HG03039 (cell line): Measurements from ENCODE around the gene AAR2.

Source experiments
- ATAC-seq: cut with Tn5 transposase; IDR thresholded peaks from one replicate; pipeline ENCODE4 v1.9.1; 2021; ENCODE audit warnings: mild to moderate bottlenecking, moderate library complexity; ENCODE audit not compliant: unreplicated experiment

The AAR2 gene, protein sequence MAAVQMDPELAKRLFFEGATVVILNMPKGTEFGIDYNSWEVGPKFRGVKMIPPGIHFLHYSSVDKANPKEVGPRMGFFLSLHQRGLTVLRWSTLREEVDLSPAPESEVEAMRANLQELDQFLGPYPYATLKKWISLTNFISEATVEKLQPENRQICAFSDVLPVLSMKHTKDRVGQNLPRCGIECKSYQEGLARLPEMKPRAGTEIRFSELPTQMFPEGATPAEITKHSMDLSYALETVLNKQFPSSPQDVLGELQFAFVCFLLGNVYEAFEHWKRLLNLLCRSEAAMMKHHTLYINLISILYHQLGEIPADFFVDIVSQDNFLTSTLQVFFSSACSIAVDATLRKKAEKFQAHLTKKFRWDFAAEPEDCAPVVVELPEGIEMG

DNA sequence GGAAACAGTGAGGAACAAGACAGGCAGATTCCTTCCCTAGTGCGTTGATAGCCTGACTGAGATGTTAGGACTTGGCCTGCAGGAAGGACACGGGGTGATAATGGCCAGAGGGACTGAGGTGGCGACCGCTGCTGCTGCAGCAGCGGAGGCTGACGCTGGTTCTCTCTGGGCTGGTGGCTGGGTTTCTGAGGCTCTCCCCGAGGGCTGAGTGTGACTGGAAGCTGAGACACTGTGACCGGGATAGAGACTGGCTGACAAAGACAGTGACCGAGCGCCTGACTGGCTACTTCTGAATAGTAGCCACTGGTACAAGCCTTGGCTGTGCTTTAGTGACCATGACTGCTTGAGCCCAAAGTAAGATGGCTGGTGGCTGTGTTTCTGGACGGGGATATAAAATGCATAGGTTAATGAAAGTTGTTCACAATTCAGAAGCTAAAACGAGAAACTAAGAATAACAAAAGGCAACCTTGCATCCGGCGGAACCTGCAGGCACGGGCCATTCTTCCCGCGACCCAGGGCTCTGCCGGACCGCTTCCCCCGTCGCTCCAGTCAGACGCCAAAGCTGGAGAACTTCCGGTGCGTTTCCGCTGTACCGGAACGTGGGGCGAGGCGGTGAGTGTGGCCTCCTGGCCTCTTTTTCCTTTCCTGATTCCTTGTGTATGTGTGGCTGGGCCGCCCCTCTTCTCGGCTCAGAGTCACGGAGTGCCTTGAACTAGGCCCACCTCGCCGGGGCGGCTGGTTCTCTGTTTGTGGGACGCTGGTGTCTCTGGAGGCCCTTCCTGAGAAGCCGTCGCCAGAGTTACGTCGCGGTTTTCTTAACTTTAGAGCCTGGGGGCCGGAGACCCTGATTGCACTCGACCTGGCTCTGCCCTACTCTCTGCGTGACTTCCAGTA, at the start of gene AAR2:
AAR2 (plus strand) TSS at position 587 of the 894 bp plus-strand sequence. CDS start 3,391 bp downstream, outside the sequence.
- ATAC-seq: peak; percentile 71

DNA sequence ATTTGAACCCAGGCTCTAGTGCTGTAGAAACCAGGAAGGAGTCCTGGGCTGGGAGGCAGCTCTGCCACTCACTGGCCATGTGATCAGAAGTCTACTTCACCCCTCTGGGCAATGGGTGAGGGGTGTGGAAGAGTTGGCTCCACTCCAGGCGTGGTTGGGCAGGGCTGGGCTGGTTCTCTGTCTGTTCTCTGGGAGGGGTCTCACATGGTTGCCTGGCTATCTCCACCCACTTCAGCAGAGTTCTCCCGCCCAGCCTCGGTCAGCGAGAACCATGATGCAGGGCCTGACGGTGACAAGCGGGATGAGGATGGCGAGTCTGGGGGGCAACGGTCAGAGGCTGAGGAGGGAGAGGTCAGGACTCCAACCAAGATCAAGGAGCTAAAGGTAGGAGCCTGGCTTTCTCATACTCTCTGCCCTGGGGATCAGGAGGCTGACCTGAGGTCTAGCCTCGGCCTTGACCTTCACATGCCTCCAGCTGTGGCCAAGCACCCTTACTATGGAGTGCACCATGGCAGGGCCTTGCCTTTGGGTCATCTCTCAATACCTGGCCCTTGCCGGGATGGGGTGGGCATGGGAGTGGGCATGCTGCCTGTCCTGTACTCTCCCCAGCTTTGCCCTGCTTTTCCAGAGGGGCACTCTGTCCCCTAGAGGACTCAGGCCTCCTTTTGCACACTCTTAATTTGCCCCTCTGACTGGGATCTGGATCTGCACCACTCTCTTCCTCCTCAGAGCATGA, 42.1 kb upstream of the AAR2 start:
- no peak for ATAC-seq

DNA sequence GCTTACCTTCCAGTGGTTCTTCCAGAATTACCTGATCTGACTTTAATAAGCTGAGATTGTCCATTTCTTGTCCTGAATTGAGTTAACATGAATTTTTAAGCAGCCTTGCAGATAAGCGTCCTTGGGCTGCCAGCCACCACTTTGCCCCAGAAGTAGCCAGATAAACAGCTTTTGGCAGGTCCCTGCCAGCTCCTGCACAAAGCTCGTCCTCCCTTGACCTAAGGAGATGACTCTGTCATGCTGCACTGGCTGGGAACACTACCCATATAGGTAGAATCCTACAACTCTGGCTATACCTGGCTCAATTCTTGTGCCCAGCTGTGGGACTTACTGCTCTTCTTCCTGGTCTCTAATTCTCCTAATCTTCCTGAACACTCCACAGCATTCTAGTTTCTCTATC, 39.6 kb upstream of the AAR2 start:
- ATAC-seq: no peak

DNA sequence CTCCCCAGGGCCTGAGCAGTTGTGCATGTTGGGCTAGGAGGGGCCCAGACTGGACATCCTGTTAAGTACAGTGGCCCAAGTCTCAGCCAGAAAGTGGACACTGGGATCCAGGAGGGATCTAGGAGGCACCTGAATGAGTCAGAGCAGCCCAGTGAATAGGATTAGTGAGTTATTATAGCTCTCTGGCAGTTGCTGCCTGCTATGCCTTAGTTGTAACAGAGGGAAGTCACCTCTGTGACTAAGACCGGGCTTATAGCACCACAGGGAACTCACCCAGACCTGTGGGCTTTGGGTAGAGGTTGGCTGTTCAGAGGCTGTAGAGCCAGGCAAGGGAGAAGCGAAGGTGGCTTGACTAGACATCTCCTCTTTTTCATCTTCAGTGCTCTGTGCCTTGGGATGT, 39.0 kb upstream of the AAR2 start:
- no peak for ATAC-seq

DNA sequence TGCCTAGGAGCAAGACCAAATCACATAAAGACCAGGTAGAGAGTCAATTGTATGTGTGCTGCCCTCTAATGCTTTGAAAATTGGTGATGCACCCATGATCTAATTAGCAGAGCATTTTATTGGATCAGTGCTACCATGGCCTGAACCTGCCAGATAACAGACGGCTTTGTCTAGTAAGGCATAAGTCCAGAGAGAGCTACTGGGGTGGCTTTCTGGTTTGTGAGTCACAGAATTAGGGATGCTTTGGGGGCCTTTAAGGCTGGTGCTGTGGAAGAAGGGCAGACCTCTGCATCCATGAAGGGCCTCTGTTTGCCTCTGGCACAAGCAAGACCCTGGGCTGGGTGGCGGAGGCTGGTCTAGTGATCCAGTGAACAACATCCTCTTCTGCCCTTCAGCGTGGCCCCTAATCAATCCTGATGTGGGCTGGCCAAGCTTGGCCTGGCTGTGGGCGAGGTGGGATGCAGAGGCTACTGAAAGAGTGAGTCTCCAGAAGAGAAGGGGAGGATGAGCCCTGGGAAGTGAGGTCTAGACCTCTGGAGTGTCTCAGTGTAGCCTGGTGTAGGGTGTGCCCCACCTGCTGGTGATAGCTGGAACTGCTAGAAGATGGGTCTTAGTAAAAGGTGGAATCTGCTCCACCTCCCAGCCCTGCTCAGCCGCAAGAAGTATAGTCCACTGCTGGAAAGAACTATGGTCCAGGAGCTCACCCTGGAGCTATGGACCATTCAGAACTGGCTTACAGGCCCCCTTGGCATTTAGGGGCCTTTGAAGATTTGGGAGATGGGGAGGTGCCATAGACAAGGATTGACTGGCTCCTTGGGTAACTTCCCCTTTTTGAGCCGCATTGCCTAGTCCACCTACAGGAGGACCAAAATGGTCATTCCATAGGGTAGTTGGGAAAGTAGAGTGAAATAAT, 36.7 kb upstream of the AAR2 start:
- no peak for ATAC-seq

DNA sequence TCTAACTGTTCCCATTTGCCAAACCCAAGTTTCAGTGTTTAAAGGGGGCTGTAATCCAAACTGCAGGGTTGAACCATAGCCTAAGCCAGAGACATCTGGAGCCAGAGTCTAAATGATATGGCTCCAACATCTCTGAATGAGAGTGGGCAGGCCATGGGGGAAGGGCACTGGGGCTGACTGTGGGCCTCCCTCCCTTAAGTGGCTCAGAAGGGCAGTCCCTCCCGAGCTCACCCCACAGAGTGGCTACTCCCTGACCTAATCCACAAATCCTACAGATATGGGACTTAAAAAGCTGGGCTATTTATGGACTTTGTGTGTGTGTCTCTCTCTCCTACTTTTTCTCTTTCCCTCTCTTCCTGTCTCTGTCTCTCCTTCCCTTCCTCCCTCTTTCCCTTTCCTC, 35.8 kb upstream of the AAR2 start:
- no peak for ATAC-seq

DNA sequence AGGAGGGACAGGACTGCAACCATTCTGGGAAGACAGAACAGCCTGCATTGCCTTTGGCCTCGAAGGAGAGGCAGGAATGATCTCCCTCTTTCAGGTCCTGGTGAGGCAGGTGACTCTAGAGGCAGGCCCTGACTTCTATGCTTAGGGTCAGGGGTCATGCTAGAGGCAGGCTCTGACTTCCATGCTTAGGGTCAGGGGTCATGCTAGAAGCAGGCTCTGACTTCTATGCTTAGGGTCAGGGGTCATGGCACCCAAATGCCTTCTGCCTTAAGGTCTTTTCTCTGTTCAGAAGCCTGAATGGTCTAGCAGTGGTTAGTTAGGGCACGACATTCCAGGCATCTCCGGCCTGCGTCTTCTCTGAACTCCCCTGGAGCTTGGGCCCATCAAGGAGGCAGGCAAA, 35.1 kb upstream of the AAR2 start:
- ATAC-seq: no peak

DNA sequence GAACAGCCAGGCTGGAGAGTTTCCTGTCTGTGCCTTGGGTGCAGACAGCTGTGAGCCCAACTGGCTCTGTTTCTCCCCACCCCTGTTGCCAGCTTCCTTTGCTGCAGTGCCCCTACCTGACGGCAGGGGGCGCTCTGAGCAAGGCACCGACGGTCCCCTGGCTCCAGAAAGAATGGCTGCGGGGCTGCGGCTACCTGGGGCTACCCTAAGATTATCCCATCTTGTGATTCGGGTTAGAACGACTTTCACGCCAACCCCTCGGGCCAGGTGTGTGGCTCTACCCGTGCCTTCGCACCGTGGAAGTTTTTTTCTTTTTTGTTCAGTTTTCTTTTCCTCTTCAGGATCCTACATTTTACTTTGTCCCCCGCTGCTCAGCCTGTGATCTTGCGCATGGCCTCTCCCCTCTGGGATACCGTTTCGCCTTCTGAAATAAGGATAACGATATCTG, 33.4 kb upstream of the AAR2 start:
- no peak for ATAC-seq

DNA sequence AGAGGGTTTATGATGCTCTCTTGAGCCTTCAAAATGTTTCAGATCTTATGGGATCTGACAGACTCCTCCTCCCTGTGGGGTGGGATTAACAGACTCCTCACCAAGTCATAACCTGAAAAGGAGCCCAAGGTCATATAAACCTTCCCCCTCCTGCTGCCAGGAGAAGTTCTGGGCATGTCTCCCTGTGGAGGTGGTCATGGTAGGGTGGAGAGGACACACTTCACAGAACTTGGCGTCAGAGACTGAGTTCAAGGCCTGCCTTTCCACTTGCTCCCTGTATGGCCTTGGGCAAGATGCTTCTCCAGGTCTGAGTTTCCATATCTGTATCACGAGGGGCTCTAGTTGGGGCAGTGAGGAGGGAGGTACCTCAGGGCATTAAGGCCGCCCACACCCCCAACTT, 32.4 kb upstream of the AAR2 start:
- ATAC-seq: no peak

DNA sequence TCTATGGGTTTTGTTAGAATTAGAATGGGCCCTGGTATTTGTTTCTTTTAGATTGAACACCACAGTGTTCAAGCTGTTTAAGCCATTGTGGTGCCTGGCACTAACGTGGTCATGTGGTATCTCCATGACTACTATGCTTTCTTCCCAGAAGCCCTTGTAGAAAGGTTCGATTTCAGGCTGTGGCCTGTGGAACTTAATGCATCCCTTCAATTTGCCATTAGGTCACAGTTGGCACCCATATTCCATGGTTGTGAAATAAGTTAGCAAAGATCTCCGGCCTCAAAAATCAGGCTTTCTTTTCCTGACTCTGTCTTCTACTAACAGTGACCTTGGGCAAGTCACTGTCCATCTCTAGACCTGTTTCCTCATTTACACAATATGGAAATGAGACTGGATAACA, 31.3 kb upstream of the AAR2 start:
- no peak for ATAC-seq

DNA sequence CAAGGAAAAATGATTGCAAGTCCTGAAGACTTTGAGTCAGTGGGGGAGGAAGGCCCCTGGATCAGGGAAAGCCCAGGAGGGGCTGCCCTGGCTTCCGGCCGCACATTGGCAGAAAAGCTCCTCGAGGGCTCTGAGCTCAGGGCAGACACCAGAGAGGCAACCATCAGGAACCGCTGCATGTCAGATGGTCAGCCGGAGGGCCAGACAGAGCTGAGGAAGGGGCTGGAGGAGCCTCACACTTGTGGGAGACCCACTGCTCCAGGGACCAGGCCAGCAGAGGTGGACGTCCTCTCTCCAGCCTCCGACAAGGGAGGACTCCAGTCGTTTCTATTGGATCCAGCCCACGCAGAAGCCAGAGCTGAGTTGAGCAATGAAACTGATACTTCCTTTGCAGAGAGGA, 30.2 kb upstream of the AAR2 start:
- no peak for ATAC-seq

DNA sequence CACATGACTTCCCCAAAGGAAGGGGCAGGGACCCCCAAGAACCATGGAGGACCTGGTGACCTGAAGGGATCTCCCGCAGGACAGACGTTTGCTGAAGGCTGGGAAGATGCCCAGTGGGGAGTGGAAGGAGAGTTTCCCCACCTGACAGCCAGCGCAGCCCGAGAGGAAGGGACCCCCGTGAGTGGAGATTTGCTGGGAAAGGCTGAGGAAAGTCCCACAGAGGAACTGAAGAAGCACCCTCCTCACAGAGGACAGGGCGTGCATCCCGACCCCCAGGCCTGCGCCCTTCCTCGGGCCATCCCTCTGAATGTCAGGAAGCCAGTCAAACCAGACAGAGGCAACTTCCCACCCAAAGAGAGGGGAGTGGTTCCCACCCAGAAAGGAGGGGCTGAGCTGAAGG, 29.6 kb upstream of the AAR2 start:
- no peak for ATAC-seq

DNA sequence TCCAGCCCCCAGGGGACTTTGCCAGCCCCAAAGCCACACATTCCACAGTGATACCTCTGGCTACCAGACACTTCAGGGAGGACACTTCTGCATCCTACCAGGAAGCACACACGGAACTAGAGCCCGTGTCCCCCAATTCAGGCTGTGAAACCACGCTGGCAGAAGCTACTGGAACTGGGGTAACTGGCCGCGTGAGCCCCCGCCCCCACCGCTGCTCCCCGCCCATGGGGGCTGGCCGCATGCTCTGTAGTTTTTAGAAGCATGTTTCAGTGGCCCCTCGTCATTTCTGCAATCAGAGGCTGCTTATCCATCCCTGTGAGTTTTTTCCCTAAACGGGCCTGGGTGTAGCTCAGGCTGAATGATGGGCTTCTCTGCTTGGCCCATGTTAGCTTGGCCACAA, 28.7 kb upstream of the AAR2 start:
- no peak for ATAC-seq

DNA sequence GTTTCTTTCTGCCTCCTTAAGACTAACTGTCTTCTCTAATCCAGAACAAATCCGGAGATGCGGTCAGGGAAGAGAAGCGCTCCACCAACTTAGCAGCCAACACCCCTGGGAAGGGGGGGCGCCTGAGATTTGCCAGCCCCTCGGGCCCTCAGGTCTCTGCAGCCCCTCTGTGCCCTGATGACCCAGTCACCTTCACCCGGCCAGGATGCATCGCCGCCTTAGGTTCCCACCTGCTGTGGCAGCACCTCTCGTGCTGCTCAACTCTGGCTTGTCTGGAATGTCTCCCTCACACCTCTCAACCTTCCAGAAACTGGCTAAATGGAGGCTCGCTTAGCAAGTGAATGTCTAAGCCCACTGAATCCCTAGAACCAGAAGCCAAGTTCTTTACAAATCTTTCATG, 28.0 kb upstream of the AAR2 start:
- no peak for ATAC-seq

DNA sequence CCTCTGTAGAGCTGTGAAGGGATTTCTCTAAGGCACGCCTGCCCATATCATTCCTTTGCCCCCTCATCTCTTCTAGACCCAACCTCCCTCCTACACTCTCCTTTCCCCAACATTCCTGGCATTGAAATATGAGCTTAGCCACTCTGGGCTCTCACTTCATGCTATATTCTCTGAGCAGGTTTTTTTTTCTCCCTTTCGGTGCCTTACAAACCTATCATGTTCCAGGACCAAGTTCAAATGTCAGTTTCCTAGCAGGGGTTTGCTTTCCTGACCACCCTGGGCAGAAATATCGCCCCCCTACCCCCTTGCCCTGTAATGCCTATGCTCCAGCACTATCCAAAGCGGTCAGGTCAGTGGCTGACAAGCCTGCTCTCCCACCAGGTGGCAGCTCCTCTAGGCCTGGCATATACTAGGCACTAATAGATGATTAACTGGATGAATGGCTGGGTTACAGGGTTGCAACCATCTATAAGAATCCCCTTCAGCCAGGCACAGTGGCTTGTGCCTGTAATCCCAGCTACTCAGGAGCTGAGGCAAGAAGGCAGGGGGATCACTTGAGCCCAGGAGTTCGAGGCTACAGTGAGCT, 25.7 kb upstream of the AAR2 start:
- no peak for ATAC-seq

DNA sequence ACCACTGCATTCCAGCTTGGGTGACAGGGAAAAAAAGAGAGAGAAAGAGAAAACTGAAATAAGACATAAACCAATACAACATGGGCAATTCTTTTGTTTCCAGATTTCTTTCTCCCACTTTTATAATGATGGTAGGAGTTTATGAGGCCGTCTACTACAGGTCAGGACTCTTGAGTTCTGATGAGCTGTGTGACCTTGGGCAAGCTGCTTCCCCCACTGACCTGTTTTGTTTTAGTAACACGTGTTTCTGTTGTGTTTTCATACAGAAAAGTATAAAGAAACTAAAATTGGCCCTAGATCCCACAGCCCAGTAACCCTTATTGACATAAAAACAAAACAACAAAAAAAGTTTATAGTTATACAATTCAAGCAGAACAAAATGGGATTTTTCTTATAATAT, 22.9 kb upstream of the AAR2 start:
- ATAC-seq: no peak

DNA sequence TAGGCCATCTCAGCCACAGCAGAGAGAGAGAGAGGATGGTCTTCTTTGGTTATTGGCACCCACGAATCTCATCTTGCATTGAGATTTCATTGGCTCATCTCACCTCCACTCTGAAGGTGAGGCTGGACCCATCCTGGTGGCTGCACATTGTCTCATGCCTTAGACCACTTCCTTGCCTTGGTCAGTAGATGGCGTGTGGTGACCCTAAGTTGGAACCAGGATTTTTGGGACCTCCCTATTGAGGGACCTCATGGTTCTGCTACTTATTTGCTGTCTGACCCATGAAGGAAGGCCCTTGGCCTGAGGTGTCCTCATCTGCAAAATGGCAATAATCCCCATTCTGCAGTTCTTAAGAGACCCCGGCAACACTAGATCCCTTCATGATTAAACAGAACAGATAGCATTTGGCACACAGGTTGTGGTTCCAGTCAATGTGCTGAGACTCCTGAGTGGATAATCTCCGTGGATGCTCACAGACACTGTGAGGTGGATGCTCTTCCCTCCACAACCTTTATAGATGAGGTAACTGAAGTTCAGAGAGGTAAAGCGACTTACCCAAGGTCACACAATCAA, 21.5 kb upstream of the AAR2 start:
- no peak for ATAC-seq

DNA sequence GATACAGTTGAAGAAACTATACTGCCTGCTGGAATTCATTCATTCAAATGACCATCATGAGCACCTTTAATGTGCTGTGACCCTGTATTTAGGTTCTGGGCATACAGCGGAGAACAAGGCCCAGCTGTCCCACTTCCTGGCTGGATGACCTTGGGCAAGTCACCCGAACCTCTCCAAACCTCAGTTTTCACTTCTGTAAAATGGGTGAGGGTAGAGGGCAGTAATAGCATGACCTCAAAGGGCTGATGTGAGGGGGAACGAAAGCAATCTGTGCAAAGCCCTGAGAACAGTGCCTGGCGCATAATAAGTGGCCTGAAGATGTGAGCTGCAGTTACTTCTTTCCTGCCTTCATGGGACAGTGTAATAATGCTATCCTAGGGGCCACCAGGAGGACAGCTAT, 20.5 kb upstream of the AAR2 start:
- ATAC-seq: no peak

DNA sequence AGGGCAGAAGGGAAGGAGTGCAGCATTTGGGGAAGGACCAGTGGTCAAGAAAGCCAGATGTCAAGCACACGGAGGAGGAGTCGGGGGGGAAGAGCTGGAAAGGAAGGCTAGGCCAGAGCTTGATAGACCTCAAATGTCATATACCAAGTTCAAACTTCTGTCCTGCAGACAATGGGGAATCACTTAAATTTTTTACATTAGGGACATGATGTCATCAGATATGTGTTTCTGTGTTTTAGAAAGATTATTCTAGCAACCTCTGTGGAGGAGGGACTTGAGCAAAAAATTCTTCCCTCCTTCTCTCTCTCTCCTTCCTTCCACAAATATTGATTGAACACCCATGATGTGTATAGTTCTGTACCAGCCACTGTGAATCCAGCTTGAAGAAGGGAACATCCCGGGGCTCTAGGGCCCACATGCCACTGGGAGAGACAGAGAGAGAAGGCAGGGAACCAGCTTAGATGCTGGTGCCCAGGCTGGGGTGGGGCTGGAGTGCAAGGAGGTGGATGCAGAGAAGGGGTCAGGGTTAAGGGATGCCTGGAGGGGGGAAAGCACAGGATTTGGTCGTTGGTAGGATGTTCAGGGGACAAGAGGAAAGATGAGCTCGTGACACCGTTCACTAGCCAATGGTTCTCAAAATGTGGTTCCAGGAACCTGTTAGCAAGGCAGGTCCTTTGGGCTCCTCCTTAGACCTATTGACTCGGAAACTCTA, 19.8 kb upstream of the AAR2 start:
- ATAC-seq: no peak
